H1 (cell line): ENCODE measurements around the gene ARHGAP6. TPM values are rescaled to one million over a fixed set of nuclear protein-coding genes. Genes with fewer than 3 reads are reported as not detected.

ENCODE experiments used
- KDM1A ChIP-seq: fragments of 200-600, 300-600 bp; sonication (generic); IDR thresholded peaks from 2 replicates; pipeline ENCODE4 v1.7.1; 2016; ENCODE audit warnings: mild to moderate bottlenecking, low read length, borderline replicate concordance
- RXRA ChIP-seq: IDR thresholded peaks from 2 replicates; pipeline ENCODE4 v1.6.1; 2011; ENCODE audit warnings: low read depth, mild to moderate bottlenecking, low read length, moderate library complexity; ENCODE audit not compliant: insufficient read depth
- SIN3A ChIP-seq, 2 experiments: IDR thresholded peaks in 1 of 2; conservative IDR thresholded peaks in 1 of 2; 2 replicates each; pipeline ENCODE4 v1.6.1; 2011 to 2012; ENCODE audit warnings: low read length in 2 of 2, improper control_type of control experiment in 1 of 2, low read depth in 1 of 2, mild to moderate bottlenecking in 1 of 2
- SP2 ChIP-seq: IDR thresholded peaks from 2 replicates; pipeline ENCODE4 v1.6.1; 2012; ENCODE audit warnings: mild to moderate bottlenecking, low read length, inconsistent platforms
- TCF12 ChIP-seq: IDR thresholded peaks from 2 replicates; pipeline ENCODE4 v1.6.1; 2011; ENCODE audit warnings: low read depth, mild to moderate bottlenecking, low read length
- YY1 ChIP-seq: IDR thresholded peaks from 2 replicates; pipeline ENCODE4 v1.6.1; 2011; ENCODE audit warnings: low read depth, mild to moderate bottlenecking, low read length
- polyA plus RNA-seq, 7 experiments: library from polyadenylated mRNA; depleted of rRNA in 3 of 7; stranded (reverse) in 5 of 7; unstranded in 2 of 7; fragments of >200 nt in 5 of 7; fragments of 200-250 nt in 2 of 7; gene quantifications; 1 replicate in 5 of 7; 2 replicates in 1 of 7; 4 replicates in 1 of 7; pipeline versions ENCODE4 v1.2.1 to v1.2.3, GENCODE V29; 2011 to 2013; ENCODE audit warnings: missing spikeins in 2 of 7, mixed read lengths in 2 of 7
- total RNA-seq: library from RNA; stranded (reverse); fragmentation: NEBNext Ultra II Directional; extraction: Animal tissue kit (Norgen Biotek cat#: 25700); gene quantifications from 2 replicates; pipeline ENCODE4 v1.2.1, GENCODE V29; 2021
- TF ChIP-seq, protein P1 (sequence below): fragments of 300-600 bp; sonication (generic); IDR thresholded peaks from 2 replicates; pipeline ENCODE4 v1.7.1; 2012; ENCODE audit warnings: low read length, moderate library complexity, mild to moderate bottlenecking, inconsistent platforms; ENCODE audit not compliant: insufficient replicate concordance

The ARHGAP6 gene
- total and polyA plus RNA-seq, 2 of the 8 experiments (the other 6 are each of a cell fraction or from before 2014, with no cell fraction given) = 0.35 to 0.82 TPM

DNA sequence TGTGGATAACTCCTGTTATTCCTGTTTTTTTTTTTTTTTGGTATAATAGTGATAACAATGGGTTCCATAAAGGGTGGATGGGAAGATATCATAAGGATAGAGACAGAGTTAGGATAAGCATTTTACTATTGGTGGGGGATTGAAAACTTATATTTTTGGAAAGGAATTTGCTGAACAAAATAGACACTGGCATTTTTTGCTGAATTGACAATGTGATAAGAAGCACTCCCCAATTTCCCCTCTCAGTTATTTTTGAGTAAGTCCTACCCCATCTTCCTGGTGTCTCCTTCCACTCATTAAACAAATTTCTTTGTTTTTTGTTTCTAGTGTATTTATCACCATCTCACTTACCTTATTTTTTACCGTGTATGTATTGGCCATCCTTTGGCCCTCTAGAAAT, 316.7 kb downstream of the ARHGAP6 start (continued):
- TF ChIP-seq, protein P1, sequence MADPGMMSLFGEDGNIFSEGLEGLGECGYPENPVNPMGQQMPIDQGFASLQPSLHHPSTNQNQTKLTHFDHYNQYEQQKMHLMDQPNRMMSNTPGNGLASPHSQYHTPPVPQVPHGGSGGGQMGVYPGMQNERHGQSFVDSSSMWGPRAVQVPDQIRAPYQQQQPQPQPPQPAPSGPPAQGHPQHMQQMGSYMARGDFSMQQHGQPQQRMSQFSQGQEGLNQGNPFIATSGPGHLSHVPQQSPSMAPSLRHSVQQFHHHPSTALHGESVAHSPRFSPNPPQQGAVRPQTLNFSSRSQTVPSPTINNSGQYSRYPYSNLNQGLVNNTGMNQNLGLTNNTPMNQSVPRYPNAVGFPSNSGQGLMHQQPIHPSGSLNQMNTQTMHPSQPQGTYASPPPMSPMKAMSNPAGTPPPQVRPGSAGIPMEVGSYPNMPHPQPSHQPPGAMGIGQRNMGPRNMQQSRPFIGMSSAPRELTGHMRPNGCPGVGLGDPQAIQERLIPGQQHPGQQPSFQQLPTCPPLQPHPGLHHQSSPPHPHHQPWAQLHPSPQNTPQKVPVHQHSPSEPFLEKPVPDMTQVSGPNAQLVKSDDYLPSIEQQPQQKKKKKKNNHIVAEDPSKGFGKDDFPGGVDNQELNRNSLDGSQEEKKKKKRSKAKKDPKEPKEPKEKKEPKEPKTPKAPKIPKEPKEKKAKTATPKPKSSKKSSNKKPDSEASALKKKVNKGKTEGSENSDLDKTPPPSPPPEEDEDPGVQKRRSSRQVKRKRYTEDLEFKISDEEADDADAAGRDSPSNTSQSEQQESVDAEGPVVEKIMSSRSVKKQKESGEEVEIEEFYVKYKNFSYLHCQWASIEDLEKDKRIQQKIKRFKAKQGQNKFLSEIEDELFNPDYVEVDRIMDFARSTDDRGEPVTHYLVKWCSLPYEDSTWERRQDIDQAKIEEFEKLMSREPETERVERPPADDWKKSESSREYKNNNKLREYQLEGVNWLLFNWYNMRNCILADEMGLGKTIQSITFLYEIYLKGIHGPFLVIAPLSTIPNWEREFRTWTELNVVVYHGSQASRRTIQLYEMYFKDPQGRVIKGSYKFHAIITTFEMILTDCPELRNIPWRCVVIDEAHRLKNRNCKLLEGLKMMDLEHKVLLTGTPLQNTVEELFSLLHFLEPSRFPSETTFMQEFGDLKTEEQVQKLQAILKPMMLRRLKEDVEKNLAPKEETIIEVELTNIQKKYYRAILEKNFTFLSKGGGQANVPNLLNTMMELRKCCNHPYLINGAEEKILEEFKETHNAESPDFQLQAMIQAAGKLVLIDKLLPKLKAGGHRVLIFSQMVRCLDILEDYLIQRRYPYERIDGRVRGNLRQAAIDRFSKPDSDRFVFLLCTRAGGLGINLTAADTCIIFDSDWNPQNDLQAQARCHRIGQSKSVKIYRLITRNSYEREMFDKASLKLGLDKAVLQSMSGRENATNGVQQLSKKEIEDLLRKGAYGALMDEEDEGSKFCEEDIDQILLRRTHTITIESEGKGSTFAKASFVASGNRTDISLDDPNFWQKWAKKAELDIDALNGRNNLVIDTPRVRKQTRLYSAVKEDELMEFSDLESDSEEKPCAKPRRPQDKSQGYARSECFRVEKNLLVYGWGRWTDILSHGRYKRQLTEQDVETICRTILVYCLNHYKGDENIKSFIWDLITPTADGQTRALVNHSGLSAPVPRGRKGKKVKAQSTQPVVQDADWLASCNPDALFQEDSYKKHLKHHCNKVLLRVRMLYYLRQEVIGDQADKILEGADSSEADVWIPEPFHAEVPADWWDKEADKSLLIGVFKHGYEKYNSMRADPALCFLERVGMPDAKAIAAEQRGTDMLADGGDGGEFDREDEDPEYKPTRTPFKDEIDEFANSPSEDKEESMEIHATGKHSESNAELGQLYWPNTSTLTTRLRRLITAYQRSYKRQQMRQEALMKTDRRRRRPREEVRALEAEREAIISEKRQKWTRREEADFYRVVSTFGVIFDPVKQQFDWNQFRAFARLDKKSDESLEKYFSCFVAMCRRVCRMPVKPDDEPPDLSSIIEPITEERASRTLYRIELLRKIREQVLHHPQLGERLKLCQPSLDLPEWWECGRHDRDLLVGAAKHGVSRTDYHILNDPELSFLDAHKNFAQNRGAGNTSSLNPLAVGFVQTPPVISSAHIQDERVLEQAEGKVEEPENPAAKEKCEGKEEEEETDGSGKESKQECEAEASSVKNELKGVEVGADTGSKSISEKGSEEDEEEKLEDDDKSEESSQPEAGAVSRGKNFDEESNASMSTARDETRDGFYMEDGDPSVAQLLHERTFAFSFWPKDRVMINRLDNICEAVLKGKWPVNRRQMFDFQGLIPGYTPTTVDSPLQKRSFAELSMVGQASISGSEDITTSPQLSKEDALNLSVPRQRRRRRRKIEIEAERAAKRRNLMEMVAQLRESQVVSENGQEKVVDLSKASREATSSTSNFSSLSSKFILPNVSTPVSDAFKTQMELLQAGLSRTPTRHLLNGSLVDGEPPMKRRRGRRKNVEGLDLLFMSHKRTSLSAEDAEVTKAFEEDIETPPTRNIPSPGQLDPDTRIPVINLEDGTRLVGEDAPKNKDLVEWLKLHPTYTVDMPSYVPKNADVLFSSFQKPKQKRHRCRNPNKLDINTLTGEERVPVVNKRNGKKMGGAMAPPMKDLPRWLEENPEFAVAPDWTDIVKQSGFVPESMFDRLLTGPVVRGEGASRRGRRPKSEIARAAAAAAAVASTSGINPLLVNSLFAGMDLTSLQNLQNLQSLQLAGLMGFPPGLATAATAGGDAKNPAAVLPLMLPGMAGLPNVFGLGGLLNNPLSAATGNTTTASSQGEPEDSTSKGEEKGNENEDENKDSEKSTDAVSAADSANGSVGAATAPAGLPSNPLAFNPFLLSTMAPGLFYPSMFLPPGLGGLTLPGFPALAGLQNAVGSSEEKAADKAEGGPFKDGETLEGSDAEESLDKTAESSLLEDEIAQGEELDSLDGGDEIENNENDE = no peak
- TF ChIP-seq SP2 (no peak), RXRA (no peak), YY1 (no peak), TCF12 (no peak), KDM1A (no peak), SIN3A (conservative IDR thresholded peaks at IDR 0.05 in 1 of 2, IDR thresholded peaks at IDR 0.05 in 1 of 2; ENCODE audit: low read depth in 1 of 2, low read length in 2 of 2) (no peak)
- TF ChIP-seq, all 59 proteins: peak for 0
